ENCODE measurements around the gene PIN4. TPM values are rescaled to one million over a fixed set of nuclear protein-coding genes. Genes with fewer than 3 reads are reported as not detected.
A peak's percentile ranks its signal among the peaks of the same experiment; 100 is the strongest.

Gene PIN4
- 6.9 and 10.6 TPM in 2 replicates for total RNA-seq

- DNase-seq (ENCODE audit: low read depth): peak; percentile 97
- peak within 1 kb of the TSS; percentile 86 for H3K4me3 ChIP-seq (ENCODE audit: low read depth, low read length)
- TF ChIP-seq CTCF (IDR thresholded peaks at IDR 0.05; ENCODE audit: insufficient read depth, low read depth, low read length): no peak
Measured at GRCh38 chrX:72181178-72182125, at the start of gene PIN4. Gene PIN4 (plus strand): TSS chrX:72181757. CDS start chrX:72181786, 29 bp downstream.

GRCh38 chrX:72132456-72132855, 49.1 kb upstream of the PIN4 start:
- TF ChIP-seq CTCF (IDR thresholded peaks at IDR 0.05; ENCODE audit: insufficient read depth, low read depth, low read length): no peak
- no peak for DNase-seq (ENCODE audit: low read depth)
- H3K4me3 ChIP-seq (ENCODE audit: low read depth, low read length): peak overlapping the region; percentile 56

- TF ChIP-seq CTCF (IDR thresholded peaks at IDR 0.05; ENCODE audit: insufficient read depth, low read depth, low read length): no peak
- no peak for DNase-seq (ENCODE audit: low read depth)
- no peak overlapping the region for H3K4me3 ChIP-seq (ENCODE audit: low read depth, low read length)
Measured at GRCh38 chrX:72133851-72134546, 47.6 kb upstream of the PIN4 start.

- no peak for DNase-seq (ENCODE audit: low read depth)
- no peak for TF ChIP-seq CTCF (IDR thresholded peaks at IDR 0.05; ENCODE audit: insufficient read depth, low read depth, low read length)
- H3K4me3 ChIP-seq (ENCODE audit: low read depth, low read length): no peak overlapping the region
Measured at GRCh38 chrX:72137846-72138495, 43.6 kb upstream of the PIN4 start.

GRCh38 chrX:72139538-72139937, 42.0 kb upstream of the PIN4 start:
- no peak for TF ChIP-seq CTCF (IDR thresholded peaks at IDR 0.05; ENCODE audit: insufficient read depth, low read depth, low read length)
- DNase-seq (ENCODE audit: low read depth): no peak
- H3K4me3 ChIP-seq (ENCODE audit: low read depth, low read length): no peak overlapping the region

- H3K4me3 ChIP-seq (ENCODE audit: low read depth, low read length): no peak overlapping the region
- peak; percentile 46 for DNase-seq (ENCODE audit: low read depth)
- no peak for TF ChIP-seq CTCF (IDR thresholded peaks at IDR 0.05; ENCODE audit: insufficient read depth, low read depth, low read length)
Measured at GRCh38 chrX:72141372-72142004, 40.1 kb upstream of the PIN4 start.
